Astrocyte of the cerebellum (primary cell): ENCODE results near the gene GRIK2.

Experiments
- DNase-seq: peaks from one replicate; pipeline ENCODE4 v3.0.0-alpha.2; 2011; ENCODE audit warnings: low read depth
- H3K4me3 ChIP-seq: 2 replicates; pipeline ENCODE4 v1.5.1; 2011; ENCODE audit warnings: mild to moderate bottlenecking, low read depth, low read length, moderate library complexity
- CTCF ChIP-seq: IDR thresholded peaks from 2 replicates; pipeline ENCODE4 v1.5.1; 2012; ENCODE audit warnings: low read length, low read depth, moderate library complexity, mild to moderate bottlenecking; ENCODE audit errors: missing control alignments
- in situ Hi-C: cut with HindIII; loops from 2 replicates; pipeline ENCODE4 v1.10.0; 2017; ENCODE audit warnings: low sequenced_read_pairs

GRIK2 gene

GRCh38 chr6:101832371-101832770 is 438.9 kb downstream of the GRIK2 start:
- in situ Hi-C loops: no loop called here
- no peak for DNase-seq
- H3K4me3 ChIP-seq: no peak overlapping the region
- TF ChIP-seq CTCF: no peak

GRCh38 chr6:101840100-101840499 is 446.6 kb downstream of the GRIK2 start:
- no peak for DNase-seq

GRCh38 chr6:101845172-101845571 is 451.7 kb downstream of the GRIK2 start:
- no peak overlapping the region for H3K4me3 ChIP-seq
- no peak for DNase-seq
- TF ChIP-seq CTCF: no peak
- in situ Hi-C loops: no loop called here

More at GRCh38 chr6:101840100-101840499, 446.6 kb downstream of the GRIK2 start:
- in situ Hi-C loops: no loop called here
- TF ChIP-seq CTCF: no peak
- H3K4me3 ChIP-seq: no peak overlapping the region

GRCh38 chr6:101845621-101846020 is 452.1 kb downstream of the GRIK2 start:
- in situ Hi-C loops: no loop called here
- TF ChIP-seq CTCF: no peak
- DNase-seq: no peak
- no peak overlapping the region for H3K4me3 ChIP-seq

- no peak overlapping the region for H3K4me3 ChIP-seq
- TF ChIP-seq CTCF: no peak
- DNase-seq: no peak
- in situ Hi-C loops: no loop called here
Measured at GRCh38 chr6:101847690-101848089, 454.2 kb downstream of the GRIK2 start.

- no peak overlapping the region for H3K4me3 ChIP-seq
- in situ Hi-C loops: no loop called here
- no peak for TF ChIP-seq CTCF
- no peak for DNase-seq
Measured at GRCh38 chr6:101851911-101852310, 458.4 kb downstream of the GRIK2 start.
